Tibial artery (tissue), 4 donors: ENCODE measurements around the gene ACTN1.

Experiments used
- DNase-seq, 2 donors: peaks; one replicate each; pipeline ENCODE4 v3.0.0-alpha.2; 2019
- H3K27ac ChIP-seq, 2 donors: fragments of 200-600 bp; sonication (generic) in 1 of 2; 1 replicate in 1 of 2; 2 replicates in 1 of 2; pipeline ENCODE4 v1.5.1; 2018 to 2019; ENCODE audit warnings: mild to moderate bottlenecking in 1 of 2
- H3K27me3 ChIP-seq, 2 donors: fragments of 200-600 bp; sonication (generic) in 1 of 2; one replicate each; pipeline versions ENCODE4 v1.5.1 to v1.6.0; 2016 to 2019
- H3K36me3 ChIP-seq, 3 donors: fragments of 200-600 bp; sonication (generic) in 2 of 3; one replicate each; pipeline ENCODE4 v1.5.1; 2016 to 2019; ENCODE audit warnings: mild to moderate bottlenecking in 2 of 3
- H3K4me1 ChIP-seq, 4 donors: fragments of 200-600 bp; sonication (generic) in 2 of 4; 1 replicate in 3 of 4; 2 replicates in 1 of 4; pipeline ENCODE4 v1.5.1; 2016 to 2019
- H3K4me3 ChIP-seq, 2 donors: fragments of 200-600 bp; sonication (generic) in 1 of 2; 1 replicate in 1 of 2; 2 replicates in 1 of 2; pipeline ENCODE4 v1.5.1; 2018 to 2019; ENCODE audit warnings: mild to moderate bottlenecking in 2 of 2
- H3K9me3 ChIP-seq, 3 donors: fragments of 200-600 bp; sonication (generic) in 1 of 3; one replicate each; pipeline ENCODE4 v1.5.1; 2016 to 2019
- intact Hi-C: fragments of 100-400 bp; cut with DNase I; formaldehyde crosslinking; loops from one replicate; pipeline ENCODE4 v1.15.0; 2023; ENCODE audit warnings: low total_unique reads
- TF ChIP-seq, protein P1 (sequence below), 2 experiments: fragments of 200-600 bp in 1 of 2; fragments of 450-650 bp in 1 of 2; IDR thresholded peaks; one replicate each; pipeline ENCODE4 v1.5.1; 2017 to 2019; ENCODE audit warnings: antibody characterized with exemption in 2 of 2, mild to moderate bottlenecking in 1 of 2, moderate library complexity in 1 of 2

The ACTN1 gene

DNA sequence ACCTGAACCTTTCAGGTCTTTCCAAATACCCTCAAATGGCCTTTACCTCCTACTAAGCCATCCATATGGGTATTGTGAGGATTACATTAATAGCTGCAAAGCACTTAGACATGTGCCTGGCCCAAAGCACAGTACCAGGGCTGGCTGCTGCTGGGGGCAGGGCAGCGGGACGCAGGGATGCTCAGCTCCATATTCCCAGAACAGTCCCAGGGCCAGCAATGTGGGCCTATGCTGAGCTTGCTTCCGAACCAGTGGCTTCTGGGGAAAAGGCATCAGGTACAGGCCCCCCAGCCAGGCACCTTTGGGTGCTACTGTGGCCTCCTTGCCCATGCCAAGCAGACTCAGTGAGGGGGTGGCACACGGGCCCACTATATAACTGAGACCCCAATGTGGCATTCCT lies 10.4 kb downstream of the ACTN1 start:
- intact Hi-C loops, result no loop called here
- Histone ChIP-seq H3K27ac (peak overlapping the region; percentile 97 to 100), H3K4me3 (peak overlapping the region; percentile 7 to 30), H3K27me3 (no peaks in the 10 kb centered on the region), H3K4me1 (peaks cover 4 to 100% (median 97%) of the 10 kb centered on the region in 4 donors), H3K9me3 (no peaks in the 10 kb centered on the region), H3K36me3 (peaks cover 16 to 22% (median 20%) of the 10 kb centered on the region in 3 donors)
- no peak for DNase-seq
- TF ChIP-seq, protein P1, sequence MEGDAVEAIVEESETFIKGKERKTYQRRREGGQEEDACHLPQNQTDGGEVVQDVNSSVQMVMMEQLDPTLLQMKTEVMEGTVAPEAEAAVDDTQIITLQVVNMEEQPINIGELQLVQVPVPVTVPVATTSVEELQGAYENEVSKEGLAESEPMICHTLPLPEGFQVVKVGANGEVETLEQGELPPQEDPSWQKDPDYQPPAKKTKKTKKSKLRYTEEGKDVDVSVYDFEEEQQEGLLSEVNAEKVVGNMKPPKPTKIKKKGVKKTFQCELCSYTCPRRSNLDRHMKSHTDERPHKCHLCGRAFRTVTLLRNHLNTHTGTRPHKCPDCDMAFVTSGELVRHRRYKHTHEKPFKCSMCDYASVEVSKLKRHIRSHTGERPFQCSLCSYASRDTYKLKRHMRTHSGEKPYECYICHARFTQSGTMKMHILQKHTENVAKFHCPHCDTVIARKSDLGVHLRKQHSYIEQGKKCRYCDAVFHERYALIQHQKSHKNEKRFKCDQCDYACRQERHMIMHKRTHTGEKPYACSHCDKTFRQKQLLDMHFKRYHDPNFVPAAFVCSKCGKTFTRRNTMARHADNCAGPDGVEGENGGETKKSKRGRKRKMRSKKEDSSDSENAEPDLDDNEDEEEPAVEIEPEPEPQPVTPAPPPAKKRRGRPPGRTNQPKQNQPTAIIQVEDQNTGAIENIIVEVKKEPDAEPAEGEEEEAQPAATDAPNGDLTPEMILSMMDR (IDR thresholded peaks at IDR 0.05), result no peak

DNA sequence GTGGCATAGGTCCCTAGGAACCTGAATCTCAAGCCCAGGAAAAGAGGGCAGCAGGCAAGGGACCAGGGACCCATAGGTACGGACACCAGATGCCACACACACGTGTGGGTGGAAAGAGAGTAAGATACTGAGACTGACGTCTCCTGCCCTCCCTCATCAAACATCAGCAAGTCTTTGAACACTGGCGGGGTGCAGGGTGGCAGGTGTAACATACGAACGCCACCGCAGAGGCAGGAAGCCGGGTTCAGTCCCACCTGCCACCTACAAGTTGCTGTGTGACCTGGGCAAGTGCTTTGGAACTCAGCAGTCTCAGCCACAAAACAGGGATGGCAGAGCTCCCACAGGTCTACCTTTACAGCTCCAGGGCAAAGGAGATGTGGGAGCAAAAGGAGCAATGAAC lies 11.1 kb downstream of the ACTN1 start:
- peak overlapping the region; percentile 97 to 100 for H3K27ac ChIP-seq
- TF ChIP-seq, protein P1 (IDR thresholded peaks at IDR 0.05), result no peak

DNA sequence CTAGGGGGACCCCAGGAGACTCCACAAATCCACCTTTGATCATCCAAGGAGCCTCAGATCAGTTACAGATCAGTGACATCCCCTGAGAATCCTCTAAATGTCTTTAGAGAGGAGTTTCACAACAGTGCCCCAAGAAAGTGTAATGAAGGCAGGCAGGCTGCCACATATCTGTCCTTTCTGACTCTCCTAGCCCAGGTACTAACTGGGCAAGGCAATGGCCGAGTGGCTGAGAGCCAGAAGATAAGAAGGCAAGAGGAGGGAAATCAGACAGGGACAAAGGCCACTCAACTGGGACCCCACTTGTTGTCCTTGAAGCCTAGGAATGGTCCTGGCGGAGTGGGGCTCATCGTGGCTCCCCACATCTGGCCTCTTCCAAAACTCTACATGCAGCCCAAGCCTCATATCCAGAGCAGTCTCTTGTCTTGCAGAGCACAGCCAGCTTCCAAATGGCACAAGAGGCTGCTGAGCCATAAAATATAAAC lies 11.6 kb downstream of the ACTN1 start:
- TF ChIP-seq, protein P1 (IDR thresholded peaks at IDR 0.05), result no peak
- Histone ChIP-seq H3K36me3 (peaks cover 4 to 10% (median 9%) of the 10 kb centered on the region in 3 donors), H3K27me3 (no peaks in the 10 kb centered on the region), H3K9me3 (no peaks in the 10 kb centered on the region), H3K4me3 (peak overlapping the region in 1 of 2 donors; percentile 30), H3K27ac (peak overlapping the region; percentile 97 to 100), H3K4me1 (peaks cover 4 to 100% (median 98%) of the 10 kb centered on the region in 4 donors)
- DNase-seq, result no peak
- intact Hi-C loops, result no loop called here

More for the DNA sequence above, 11.1 kb downstream of the ACTN1 start:
- Histone ChIP-seq H3K4me3 (peak overlapping the region in 1 of 2 donors; percentile 30), H3K27me3 (no peaks in the 10 kb centered on the region), H3K4me1 (peaks cover 4 to 100% (median 98%) of the 10 kb centered on the region in 4 donors), H3K9me3 (no peaks in the 10 kb centered on the region), H3K36me3 (peaks cover 10 to 16% (median 15%) of the 10 kb centered on the region in 3 donors)
- intact Hi-C loops, result no loop called here
- no peak for DNase-seq

DNA sequence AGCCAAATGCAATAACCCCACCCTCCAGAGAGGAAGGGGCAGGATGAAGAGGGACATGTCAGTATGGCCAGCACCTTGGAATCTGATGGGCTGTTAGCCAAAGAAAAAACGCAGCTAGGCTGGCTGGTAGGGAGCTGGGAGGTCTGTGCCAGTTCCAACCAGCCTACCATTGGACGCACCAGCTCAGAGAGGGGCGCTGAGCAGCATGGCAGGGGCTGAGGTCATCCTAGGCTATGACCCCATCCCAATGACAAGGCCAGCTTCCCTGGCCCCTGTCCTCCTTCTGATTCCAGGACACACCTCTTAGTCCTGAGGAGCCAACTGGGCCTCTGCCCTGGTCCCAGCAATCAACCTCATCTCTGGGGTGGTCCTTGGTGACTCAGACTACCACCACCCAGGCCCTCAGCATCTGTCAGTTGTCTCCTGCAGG lies 12.2 kb downstream of the ACTN1 start:
- Histone ChIP-seq H3K9me3 (no peaks in the 10 kb centered on the region), H3K27me3 (no peaks in the 10 kb centered on the region), H3K27ac (peak overlapping the region; percentile 97 to 100), H3K4me1 (peaks cover 4 to 100% (median 98%) of the 10 kb centered on the region in 4 donors), H3K4me3 (peak overlapping the region in 1 of 2 donors; percentile 30), H3K36me3 (peaks cover 0 to 5% (median 5%) of the 10 kb centered on the region in 3 donors)
- no peak for DNase-seq
- intact Hi-C loops, result no loop called here
- TF ChIP-seq, protein P1 (IDR thresholded peaks at IDR 0.05), result no peak

- no peaks in the 10 kb centered on the region for H3K27me3 ChIP-seq
- peak in 1 of 2 donors; percentile 51 for DNase-seq
- H3K4me1 ChIP-seq, result peaks cover 4 to 100% (median 90%) of the 10 kb centered on the region in 4 donors
- no peaks in the 10 kb centered on the region for H3K9me3 ChIP-seq
- H3K27ac ChIP-seq, result peak overlapping the region; percentile 97 to 100
- H3K4me3 ChIP-seq, result no peak overlapping the region
- TF ChIP-seq, protein P1 (IDR thresholded peaks at IDR 0.05), result no peak
- H3K36me3 ChIP-seq, result no peaks in the 10 kb centered on the region
- intact Hi-C loops, result no loop called here
Measured at GRCh38 chr14:68965261-68965761, 13.8 kb downstream of the ACTN1 start.
